ENCODE data around the gene APBB2.

Gene APBB2

GRCh38 chr4:41013746-41014145 lies 200.6 kb downstream of the APBB2 start:
- DNase-seq (ENCODE audit: low spot score) = no peak
- in situ Hi-C loops (cut with MboI; ENCODE audit: low sequenced_read_pairs, unreplicated experiment) = no loop called here
- TF ChIP-seq, protein P1, sequence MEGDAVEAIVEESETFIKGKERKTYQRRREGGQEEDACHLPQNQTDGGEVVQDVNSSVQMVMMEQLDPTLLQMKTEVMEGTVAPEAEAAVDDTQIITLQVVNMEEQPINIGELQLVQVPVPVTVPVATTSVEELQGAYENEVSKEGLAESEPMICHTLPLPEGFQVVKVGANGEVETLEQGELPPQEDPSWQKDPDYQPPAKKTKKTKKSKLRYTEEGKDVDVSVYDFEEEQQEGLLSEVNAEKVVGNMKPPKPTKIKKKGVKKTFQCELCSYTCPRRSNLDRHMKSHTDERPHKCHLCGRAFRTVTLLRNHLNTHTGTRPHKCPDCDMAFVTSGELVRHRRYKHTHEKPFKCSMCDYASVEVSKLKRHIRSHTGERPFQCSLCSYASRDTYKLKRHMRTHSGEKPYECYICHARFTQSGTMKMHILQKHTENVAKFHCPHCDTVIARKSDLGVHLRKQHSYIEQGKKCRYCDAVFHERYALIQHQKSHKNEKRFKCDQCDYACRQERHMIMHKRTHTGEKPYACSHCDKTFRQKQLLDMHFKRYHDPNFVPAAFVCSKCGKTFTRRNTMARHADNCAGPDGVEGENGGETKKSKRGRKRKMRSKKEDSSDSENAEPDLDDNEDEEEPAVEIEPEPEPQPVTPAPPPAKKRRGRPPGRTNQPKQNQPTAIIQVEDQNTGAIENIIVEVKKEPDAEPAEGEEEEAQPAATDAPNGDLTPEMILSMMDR (IDR thresholded peaks at IDR 0.05; ENCODE audit: borderline replicate concordance, control extremely low read depth, extremely low read depth, insufficient read depth, missing control alignments) = no peak

- TF ChIP-seq, protein P1 (IDR thresholded peaks at IDR 0.05; ENCODE audit: borderline replicate concordance, control extremely low read depth, extremely low read depth, insufficient read depth, missing control alignments) = no peak
- in situ Hi-C loops (cut with MboI; ENCODE audit: low sequenced_read_pairs, unreplicated experiment) = no loop called here
- DNase-seq (ENCODE audit: low spot score) = no peak
Measured at GRCh38 chr4:41012911-41013310, 201.4 kb downstream of the APBB2 start.

DNA sequence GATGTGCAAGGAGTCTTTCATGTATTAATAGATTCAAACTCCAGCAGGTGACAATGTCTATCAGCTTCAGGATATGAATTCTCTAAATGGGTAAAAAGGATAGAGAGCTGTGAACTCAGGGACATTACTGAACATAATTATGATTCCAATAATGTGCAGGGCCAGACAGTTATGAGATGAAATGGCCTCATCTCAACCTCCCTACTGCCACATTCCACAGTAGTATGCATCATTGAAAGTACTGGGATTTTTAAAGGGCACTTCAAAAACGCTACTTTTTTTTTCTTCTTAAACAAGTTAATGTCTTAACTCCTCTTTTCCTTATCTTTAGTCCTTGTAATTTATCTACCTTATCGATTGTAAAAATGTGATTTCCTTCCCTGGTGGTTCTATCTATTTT lies 202.0 kb downstream of the APBB2 start:
- in situ Hi-C loops (cut with MboI; ENCODE audit: low sequenced_read_pairs, unreplicated experiment) = no loop called here
- no peak for DNase-seq (ENCODE audit: low spot score)
- TF ChIP-seq, protein P1 (IDR thresholded peaks at IDR 0.05; ENCODE audit: borderline replicate concordance, control extremely low read depth, extremely low read depth, insufficient read depth, missing control alignments) = no peak

- no peak for DNase-seq (ENCODE audit: low spot score)
- in situ Hi-C loops (cut with MboI; ENCODE audit: low sequenced_read_pairs, unreplicated experiment) = no loop called here
- TF ChIP-seq, protein P1 (IDR thresholded peaks at IDR 0.05; ENCODE audit: borderline replicate concordance, control extremely low read depth, extremely low read depth, insufficient read depth, missing control alignments) = no peak
Measured at GRCh38 chr4:41009411-41009810, 204.9 kb downstream of the APBB2 start.

DNA sequence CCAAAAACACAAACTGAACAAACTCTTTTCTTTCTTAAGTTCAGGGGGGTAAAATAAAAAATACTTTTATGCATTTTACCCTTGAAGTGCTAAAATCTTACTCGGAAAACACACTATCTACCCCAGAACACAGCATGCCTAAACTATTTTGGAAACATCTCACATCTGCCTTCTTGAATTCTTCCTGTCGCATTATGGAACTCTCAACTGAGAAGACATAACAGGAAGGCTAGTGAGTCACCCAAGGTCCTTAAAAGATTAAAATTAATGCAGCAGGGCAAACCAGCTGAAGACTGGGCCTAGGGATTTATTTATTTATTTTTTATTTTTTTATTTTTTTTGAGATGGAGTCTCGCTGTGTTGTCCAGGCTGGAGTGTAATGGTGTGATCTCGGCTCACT lies 208.2 kb downstream of the APBB2 start:
- TF ChIP-seq, protein P1 (IDR thresholded peaks at IDR 0.05; ENCODE audit: borderline replicate concordance, control extremely low read depth, extremely low read depth, insufficient read depth, missing control alignments) = no peak
- DNase-seq (ENCODE audit: low spot score) = no peak
- in situ Hi-C loops (cut with MboI; ENCODE audit: low sequenced_read_pairs, unreplicated experiment) = no loop called here

DNA sequence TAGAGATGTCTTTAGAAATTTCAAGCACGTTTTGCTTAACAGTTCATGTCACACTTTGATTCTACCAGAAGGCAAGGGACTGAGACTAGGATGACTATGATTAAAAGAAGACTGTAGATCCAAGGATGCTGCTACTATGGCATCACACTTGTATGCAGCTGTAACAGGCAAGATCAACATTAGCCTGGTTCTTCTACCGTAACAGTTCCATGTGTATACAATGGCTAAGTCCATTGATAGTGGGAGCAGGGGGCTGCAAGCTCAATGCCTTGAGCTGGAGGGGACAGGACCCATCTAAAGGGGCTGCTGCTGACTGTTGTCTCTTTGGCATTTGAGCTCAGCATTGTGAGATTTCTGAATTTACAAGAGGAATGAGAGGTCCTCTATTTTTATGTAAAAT lies 212.0 kb downstream of the APBB2 start:
- no peak for DNase-seq (ENCODE audit: low spot score)

More for the DNA sequence above, 212.0 kb downstream of the APBB2 start:
- TF ChIP-seq, protein P1 (IDR thresholded peaks at IDR 0.05; ENCODE audit: borderline replicate concordance, control extremely low read depth, extremely low read depth, insufficient read depth, missing control alignments) = no peak
- in situ Hi-C loops (cut with MboI; ENCODE audit: low sequenced_read_pairs, unreplicated experiment) = no loop called here

Data from GM13976 (cell line).